Panc1 (cell line): Measurements from ENCODE around the gene DDX20. TPM values are rescaled to one million over a fixed set of nuclear protein-coding genes. Genes with fewer than 3 reads are reported as not detected.

Source experiments
- ATAC-seq: fragments of 200-7000 bp; cut with Tn5 transposase; 2 replicates; pipeline ENCODE4 v1.9.1; 2020; ENCODE audit warnings: mild to moderate bottlenecking, moderate library complexity
- BruUV-seq: library from RNA; stranded (reverse); fragments of 400-500 nt; replicated peaks from 2 replicates; lab custom pipeline; 2021; lab: Mats Ljungman, UMichigan
- CTCF ChIA-PET: fragments of 300-600 bp; sonication (Branson Sonifier 250); formaldehyde crosslinking; loops from one replicate; lab custom pipeline; 2022; ENCODE audit warnings: antibody characterized with exemption; lab: Charles Lee
- POLR2A ChIA-PET: fragments of 300-600 bp; sonication (Branson Sonifier 250); formaldehyde crosslinking; loops from one replicate; lab custom pipeline; 2022; ENCODE audit warnings: antibody characterized with exemption; lab: Charles Lee
- DNase-seq: peaks from one replicate; pipeline ENCODE4 v3.0.0-alpha.2; 2010; ENCODE audit warnings: low read depth, low spot score
- H3K27ac ChIP-seq: 2 replicates; pipeline ENCODE4 v1.5.1; 2011; ENCODE audit warnings: mild to moderate bottlenecking, low read length, inconsistent platforms
- H3K27me3 ChIP-seq: fragments of 200-500 bp; sonication (Bioruptor generic); 2 replicates; pipeline ENCODE4 v1.6.0; 2014; ENCODE audit warnings: low read length, inconsistent platforms; ENCODE audit not compliant: control insufficient read depth, insufficient read depth
- H3K36me3 ChIP-seq: fragments of 200-500 bp; sonication (Bioruptor generic); 2 replicates; pipeline ENCODE4 v1.5.1; 2014; ENCODE audit warnings: inconsistent platforms, mild to moderate bottlenecking, low read length, moderate library complexity; ENCODE audit not compliant: control insufficient read depth, insufficient read depth
- H3K4me1 ChIP-seq: 2 replicates; pipeline ENCODE4 v1.5.1; 2011; ENCODE audit warnings: inconsistent platforms, mild to moderate bottlenecking, low read length, moderate library complexity; ENCODE audit not compliant: control insufficient read depth, insufficient read depth
- H3K4me3 ChIP-seq, 2 experiments: 2 replicates each; pipeline ENCODE4 v1.5.1; 2011 to 2012; ENCODE audit warnings: low read depth in 2 of 2, low read length in 2 of 2, mild to moderate bottlenecking in 2 of 2, inconsistent platforms in 1 of 2, moderate library complexity in 1 of 2
- H3K9me3 ChIP-seq: fragments of 200-500 bp; sonication (Bioruptor generic); 2 replicates; pipeline ENCODE4 v1.5.1; 2014; ENCODE audit warnings: low read depth, mild to moderate bottlenecking, inconsistent platforms, low read length, moderate library complexity; ENCODE audit not compliant: control insufficient read depth, insufficient read depth
- CTCF ChIP-seq: fragments of 450-650 bp; IDR thresholded peaks from 2 replicates; pipeline ENCODE4 v1.5.1; 2017; ENCODE audit warnings: mild to moderate bottlenecking
- POLR2AphosphoS5 ChIP-seq: IDR thresholded peaks from 2 replicates; pipeline ENCODE4 v1.6.1; 2012; ENCODE audit warnings: mild to moderate bottlenecking, low read depth, low read length, moderate library complexity
- SIN3A ChIP-seq: IDR thresholded peaks from 2 replicates; pipeline ENCODE4 v1.6.1; 2012; ENCODE audit warnings: low read depth, mild to moderate bottlenecking, low read length, moderate library complexity, borderline replicate concordance; ENCODE audit not compliant: insufficient read depth
- TCF7L2 ChIP-seq: IDR thresholded peaks from 2 replicates; pipeline ENCODE4 v1.6.1; 2011; ENCODE audit warnings: mild to moderate bottlenecking, low read depth, low read length, inconsistent platforms
- in situ Hi-C: cut with HindIII; loops from 2 replicates; pipeline ENCODE4 v1.10.0; 2016; ENCODE audit warnings: low sequenced_read_pairs, low pct_unique_long_range_greater_than_20kb
- intact Hi-C: fragments of 100-400 bp; cut with micrococcal nuclease; formaldehyde crosslinking; loops from one replicate; pipeline ENCODE4 v1.10.0; 2022; ENCODE audit not compliant: unreplicated experiment
- total RNA-seq: library from RNA; stranded (reverse); gene quantifications from one replicate; pipeline ENCODE4 v1.2.1, GENCODE V29; 2021; ENCODE audit not compliant: unreplicated experiment
- TF ChIP-seq, protein P1 (sequence below), 2 experiments: IDR thresholded peaks; 2 replicates each; pipeline ENCODE4 v1.6.1; 2011 to 2012; ENCODE audit warnings: low read depth in 2 of 2, control low read depth in 1 of 2, low read length in 1 of 2, mild to moderate bottlenecking in 1 of 2, moderate library complexity in 1 of 2; ENCODE audit not compliant: insufficient read depth in 1 of 2

DDX20 gene
- total RNA-seq, 1 experiment from 2014 or later, result 9.1 TPM

DNA sequence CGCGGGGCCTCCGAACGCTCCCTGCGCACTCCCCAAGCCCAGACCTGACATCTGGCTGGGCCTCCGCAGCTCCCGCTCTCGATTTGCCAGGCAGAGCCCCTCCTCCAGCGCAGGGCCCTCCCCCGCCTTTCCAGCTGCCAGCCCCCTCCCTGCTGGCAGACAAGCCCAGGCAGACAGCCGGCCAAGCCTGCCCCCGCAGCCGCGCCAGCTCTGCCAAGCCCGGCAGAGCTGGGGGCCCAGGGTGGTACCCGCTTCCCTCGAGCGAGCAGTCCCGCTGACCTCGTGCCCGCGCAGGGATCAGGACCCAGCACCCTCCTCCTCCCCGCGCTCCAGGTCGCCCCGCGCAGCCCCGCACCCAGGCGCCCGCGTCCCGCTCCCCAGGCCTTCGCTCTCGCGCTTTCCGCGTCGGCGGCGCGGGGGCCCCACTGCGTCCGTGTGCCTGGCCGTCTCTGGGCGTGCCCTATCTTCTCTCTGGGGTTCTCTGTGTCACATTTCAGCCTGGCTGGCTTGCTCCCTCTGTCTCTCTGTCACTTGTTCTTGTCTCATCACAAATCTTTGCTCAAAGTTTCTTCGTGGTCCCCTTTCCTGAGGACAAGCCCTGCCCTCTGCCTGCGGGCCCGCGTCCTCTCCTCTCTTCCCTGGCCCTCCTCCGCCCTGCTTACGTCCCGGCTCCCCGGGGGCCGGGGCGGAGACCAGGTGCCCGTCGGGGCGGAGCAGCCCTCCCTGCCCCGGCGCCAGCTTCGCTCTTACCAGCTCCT lies 17.1 kb upstream of the DDX20 start:
- CTCF ChIA-PET, result interaction anchor here (0.6 kb wide), 1 partner anchor 222 kb away, joined by 6 read pairs; no protein-coding TSS in a partner anchor
- no peak for TF ChIP-seq TCF7L2
- no peak for TF ChIP-seq SIN3A
- Histone ChIP-seq H3K36me3 (no peaks in the 10 kb centered on the region), H3K9me3 (no peaks in the 10 kb centered on the region), H3K4me1 (no peaks in the 10 kb centered on the region), H3K27ac (0 out of 2 replicates have a peak overlapping the region, but pooled peaks have one; percentile 44), H3K4me3 (peak overlapping the region; percentile 55 to 76), H3K27me3 (no peaks in the 10 kb centered on the region; the same call in 1 of the 2 replicates)
- ATAC-seq (peak; percentile 78), DNase-seq (no peak)
- no TSS peak for BruUV-seq
- POLR2A ChIA-PET, result interaction anchor here (0.7 kb wide), 1 partner anchor 734 kb away, joined by 3 read pairs; no protein-coding TSS in a partner anchor
- in situ Hi-C loops, result no loop called here
- intact Hi-C loops, result no loop called here

DNA sequence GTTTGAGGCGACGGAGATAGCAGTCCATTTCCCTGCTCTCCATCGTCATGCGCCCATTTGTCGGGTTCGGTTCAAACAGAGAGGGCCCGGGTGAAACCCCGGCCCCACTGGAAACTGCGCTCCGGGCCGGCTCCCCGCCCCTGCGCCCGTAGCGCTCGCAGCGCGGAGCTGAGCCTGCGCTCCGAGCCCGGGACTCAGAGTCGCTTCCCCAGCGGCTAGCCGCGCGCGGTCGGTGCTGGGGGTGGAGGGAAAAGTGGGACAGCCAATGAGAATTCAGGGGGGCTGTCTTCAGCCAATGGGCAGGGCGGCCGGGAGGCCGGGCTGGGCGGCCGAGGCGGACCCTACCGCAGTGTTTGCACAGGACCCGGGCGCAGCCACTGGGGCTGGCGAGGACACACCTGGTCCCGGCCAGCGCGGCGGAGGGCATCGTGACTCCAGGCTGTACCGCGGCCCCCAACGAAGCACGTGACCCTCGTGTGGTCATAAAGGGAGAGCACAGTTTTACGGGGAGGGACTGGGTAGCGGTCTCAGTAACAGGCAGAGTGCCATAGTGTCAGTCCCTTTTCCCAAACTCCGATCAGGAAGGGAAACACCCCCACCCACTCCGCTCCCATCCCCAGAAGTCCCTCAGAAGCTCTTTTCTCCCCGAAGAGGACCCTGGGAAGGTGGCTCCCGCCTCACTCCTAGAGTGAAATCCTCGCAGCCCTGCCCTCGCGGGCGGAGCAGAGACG lies 16.3 kb upstream of the DDX20 start, which contains the start of gene INKA2:
Gene INKA2, minus strand, starts transcription at position 202 of the 731 bp plus-strand sequence. Its CDS starts 153 bp downstream, at position 49.
- in situ Hi-C loops (no loop called here), intact Hi-C loops (no loop called here)
- H3K4me3 ChIP-seq, result peak within 1 kb of the TSS; percentile 55 to 76
- no peak for DNase-seq
- H3K4me1 ChIP-seq, result no peaks in the 10 kb centered on the region
- ChIA-PET POLR2A (interaction anchor here (0.6 to 0.7 kb wide), 2 partner anchors 144 to 733 kb away, joined by 3 read pairs; no protein-coding TSS in a partner anchor), CTCF (interaction anchor here (0.7 kb wide), 1 partner anchor 435 kb away, joined by 3 read pairs; no protein-coding TSS in a partner anchor)
- no TSS peak for BruUV-seq
- no peaks in the 10 kb centered on the region for H3K36me3 ChIP-seq
- TF ChIP-seq SIN3A (no peak), TCF7L2 (no peak), POLR2AphosphoS5 (no peak), CTCF (no peak)
- TF ChIP-seq, protein P1, sequence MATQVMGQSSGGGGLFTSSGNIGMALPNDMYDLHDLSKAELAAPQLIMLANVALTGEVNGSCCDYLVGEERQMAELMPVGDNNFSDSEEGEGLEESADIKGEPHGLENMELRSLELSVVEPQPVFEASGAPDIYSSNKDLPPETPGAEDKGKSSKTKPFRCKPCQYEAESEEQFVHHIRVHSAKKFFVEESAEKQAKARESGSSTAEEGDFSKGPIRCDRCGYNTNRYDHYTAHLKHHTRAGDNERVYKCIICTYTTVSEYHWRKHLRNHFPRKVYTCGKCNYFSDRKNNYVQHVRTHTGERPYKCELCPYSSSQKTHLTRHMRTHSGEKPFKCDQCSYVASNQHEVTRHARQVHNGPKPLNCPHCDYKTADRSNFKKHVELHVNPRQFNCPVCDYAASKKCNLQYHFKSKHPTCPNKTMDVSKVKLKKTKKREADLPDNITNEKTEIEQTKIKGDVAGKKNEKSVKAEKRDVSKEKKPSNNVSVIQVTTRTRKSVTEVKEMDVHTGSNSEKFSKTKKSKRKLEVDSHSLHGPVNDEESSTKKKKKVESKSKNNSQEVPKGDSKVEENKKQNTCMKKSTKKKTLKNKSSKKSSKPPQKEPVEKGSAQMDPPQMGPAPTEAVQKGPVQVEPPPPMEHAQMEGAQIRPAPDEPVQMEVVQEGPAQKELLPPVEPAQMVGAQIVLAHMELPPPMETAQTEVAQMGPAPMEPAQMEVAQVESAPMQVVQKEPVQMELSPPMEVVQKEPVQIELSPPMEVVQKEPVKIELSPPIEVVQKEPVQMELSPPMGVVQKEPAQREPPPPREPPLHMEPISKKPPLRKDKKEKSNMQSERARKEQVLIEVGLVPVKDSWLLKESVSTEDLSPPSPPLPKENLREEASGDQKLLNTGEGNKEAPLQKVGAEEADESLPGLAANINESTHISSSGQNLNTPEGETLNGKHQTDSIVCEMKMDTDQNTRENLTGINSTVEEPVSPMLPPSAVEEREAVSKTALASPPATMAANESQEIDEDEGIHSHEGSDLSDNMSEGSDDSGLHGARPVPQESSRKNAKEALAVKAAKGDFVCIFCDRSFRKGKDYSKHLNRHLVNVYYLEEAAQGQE (IDR thresholded peaks at IDR 0.05; ENCODE audit: insufficient read depth in 1 of 2, low read depth in 2 of 2, low read length in 1 of 2), result no peak
- H3K27ac ChIP-seq, result peak within 1 kb of the TSS; percentile 44; the same call in 1 of the 2 replicates
- peak; percentile 94 for ATAC-seq
- no peaks in the 10 kb centered on the region; the same call in 1 of the 2 replicates for H3K27me3 ChIP-seq
- H3K9me3 ChIP-seq, result no peaks in the 10 kb centered on the region
